GM18868 (cell line): Measurements from ENCODE around the gene TBC1D22B.
"Not testable (repeated sequence)": the region's sequence is repeated elsewhere in the genome, so short reads cannot be mapped to it uniquely, and the experiment has no call there.

ENCODE experiments used
- ATAC-seq: cut with Tn5 transposase; IDR thresholded peaks from one replicate; pipeline ENCODE4 v1.9.1; 2021; ENCODE audit warnings: mild to moderate bottlenecking, moderate library complexity; ENCODE audit not compliant: unreplicated experiment

TBC1D22B gene

DNA sequence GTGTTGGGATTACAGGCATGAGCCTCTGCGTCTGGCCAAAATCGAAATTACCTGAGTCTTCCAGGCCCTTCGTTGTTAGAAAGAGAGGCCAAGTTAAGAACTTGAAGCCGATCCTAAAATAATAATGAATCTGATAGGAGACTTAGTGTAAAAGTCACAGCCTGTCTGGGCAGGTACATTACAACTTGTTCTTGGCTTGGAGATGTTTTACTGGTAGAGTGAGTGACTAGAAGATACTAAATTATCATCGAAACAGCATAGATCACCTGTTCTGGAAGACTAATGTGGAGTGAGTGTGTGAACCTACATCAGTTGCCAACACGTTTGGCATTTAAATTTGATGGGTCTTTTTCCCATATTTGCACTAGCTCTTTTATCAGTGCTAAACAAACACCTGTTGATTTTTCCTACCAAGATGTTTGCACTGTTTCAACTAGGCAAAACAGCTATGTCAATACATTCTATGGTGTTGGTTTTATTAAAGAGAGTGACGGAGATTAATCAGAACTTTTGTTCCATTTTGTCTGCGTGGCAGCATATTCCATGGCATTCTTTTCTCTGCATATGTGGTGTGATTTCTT is 5.0 kb downstream of the TBC1D22B start:
- ATAC-seq, result no peak

DNA sequence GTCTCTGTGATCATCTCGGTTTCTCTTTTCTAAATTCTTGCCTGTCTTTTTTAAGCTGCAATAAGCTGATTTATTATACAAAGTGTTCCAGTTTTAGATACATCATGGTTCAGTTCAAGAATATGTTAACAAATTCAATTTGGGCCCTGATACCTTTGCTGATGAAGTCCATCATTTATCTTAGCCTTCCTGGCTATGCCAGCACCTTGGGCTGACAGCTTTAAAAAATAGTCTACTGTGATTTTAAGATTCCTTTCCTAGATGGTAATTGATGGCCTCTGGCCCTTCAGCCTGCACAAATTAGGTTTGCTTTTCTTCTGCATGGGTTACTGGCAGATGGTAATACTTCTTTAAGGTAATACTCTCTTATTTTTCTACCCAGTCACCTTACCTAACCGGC is 7.4 kb downstream of the TBC1D22B start:
- ATAC-seq, result no peak

DNA sequence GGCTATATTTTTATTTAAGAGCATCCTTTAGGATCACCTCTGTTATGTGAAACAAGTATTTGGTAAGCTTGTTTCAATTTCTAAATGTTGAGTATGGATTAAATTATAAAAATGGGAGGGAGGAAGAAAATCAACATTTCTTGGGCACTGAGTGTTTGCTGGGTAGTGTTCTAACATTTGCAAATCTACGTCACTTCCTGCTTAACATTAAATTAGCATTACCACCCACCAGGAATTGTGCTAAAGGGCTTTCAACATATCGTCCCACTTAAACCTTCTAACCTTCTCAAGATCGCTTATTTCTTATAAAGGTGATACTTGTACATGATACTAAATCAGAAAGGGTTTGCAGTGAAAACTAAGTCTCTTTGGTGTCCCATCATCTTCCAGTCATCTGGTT is 8.3 kb downstream of the TBC1D22B start:
- no peak for ATAC-seq

DNA sequence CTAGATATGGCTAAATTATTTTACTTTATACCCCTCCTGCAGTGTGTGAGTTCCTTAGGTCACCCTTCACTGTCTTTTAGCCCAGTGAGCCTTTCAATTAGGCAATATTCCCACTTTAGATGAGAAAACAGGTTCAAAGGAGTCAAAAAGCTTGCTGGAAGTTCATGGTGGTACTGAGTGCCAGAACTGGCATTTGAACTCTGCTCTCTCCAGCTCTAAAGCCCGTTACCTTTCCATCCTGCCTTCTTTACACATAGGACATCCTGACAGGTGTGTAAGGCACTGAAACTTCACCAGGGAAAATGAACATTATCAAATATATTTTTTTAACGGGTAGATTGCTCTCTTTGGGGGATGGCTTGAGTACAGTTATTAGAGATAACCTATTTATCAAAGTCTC is 11.5 kb downstream of the TBC1D22B start:
- ATAC-seq, result no peak

DNA sequence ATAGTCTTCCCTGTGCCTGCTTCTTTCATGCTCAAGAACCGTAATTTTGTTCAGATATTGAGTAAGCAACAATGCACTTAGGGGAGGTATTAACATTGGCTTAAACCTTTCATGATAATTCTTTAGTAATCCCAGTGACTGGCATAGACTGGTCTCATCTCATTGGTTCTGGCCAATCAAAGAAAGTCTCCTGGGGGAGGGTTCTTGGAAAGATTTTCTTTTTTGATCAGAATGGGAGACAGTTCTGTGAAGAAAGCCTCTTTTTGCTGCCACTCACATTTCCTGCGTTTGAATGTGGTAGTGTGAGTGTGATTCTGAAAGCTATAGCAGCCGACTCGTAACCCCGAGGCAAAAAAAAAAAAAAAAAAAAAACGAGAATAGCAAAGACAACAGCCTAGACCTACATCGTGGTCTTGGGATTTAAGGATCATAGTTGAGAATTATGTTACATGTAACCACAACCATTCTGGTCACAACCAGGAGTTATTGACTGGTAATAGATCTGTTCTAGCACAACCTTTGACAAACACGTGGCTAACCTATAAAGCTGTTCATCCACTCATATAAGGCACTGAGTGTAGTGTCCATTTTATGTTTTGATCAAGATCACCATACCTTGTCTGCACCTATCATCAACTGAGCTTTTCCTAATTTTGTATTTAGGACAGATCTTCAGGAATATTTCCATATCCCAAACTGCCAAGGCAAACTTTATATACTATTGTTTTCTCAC is 15.4 kb downstream of the TBC1D22B start:
- ATAC-seq, result no peak

DNA sequence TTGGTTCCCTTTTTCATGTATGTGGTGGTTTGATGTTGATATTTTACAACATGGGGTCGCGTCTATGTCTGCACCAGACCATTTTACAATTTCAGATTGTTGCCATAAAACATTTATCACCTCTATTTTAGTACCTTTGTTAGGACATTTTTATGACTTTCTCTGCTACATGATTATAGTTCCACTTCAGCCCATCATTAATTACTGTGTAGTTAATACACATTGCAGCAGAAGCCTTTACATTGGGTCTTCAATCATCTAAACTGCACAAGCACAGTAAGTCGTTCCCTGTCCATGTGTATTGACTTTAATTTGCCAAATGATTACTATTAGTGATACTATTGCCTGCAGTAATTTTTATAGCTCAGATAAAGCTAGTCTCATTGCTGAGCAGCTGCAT is 16.1 kb downstream of the TBC1D22B start:
- no peak for ATAC-seq

DNA sequence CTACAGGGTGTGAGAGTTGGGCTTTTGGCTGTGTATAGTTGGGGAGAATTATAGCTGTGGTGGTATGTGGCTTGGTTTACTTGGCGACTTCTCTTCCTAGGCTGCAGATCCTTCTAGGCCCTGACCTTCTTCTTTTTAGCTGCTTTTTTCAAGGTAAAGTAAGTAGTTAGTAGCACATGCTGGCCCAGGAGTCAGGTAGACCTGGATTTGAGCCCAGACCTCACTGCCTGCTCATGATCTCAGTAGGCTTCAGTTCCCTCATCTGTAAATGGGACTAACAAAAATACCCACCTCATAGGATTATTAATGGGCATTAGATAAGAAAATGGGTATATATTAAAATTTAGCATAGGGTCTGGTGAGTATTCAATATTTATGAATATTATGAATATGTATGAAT is 17.8 kb downstream of the TBC1D22B start:
- ATAC-seq, result no peak

DNA sequence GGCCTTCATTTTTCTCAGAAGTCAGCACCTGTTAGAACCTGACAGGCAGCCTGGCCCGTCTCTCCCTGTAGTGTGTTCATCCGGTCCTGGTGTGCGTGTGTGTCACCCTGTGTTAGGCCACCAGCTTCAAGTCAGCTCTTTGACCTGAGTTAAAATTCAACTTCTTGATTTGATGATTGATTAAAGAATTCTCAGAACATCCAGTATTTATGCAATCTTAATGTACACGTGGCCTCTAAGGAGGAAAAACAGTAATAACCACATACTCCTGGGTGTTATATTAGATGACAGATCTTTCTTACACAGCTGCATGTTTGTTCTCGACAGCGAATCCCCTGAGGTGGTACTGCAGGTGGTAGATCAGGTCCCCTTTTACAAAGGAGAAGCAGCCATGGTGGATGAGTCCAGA is 19.4 kb downstream of the TBC1D22B start:
- ATAC-seq, result no peak

DNA sequence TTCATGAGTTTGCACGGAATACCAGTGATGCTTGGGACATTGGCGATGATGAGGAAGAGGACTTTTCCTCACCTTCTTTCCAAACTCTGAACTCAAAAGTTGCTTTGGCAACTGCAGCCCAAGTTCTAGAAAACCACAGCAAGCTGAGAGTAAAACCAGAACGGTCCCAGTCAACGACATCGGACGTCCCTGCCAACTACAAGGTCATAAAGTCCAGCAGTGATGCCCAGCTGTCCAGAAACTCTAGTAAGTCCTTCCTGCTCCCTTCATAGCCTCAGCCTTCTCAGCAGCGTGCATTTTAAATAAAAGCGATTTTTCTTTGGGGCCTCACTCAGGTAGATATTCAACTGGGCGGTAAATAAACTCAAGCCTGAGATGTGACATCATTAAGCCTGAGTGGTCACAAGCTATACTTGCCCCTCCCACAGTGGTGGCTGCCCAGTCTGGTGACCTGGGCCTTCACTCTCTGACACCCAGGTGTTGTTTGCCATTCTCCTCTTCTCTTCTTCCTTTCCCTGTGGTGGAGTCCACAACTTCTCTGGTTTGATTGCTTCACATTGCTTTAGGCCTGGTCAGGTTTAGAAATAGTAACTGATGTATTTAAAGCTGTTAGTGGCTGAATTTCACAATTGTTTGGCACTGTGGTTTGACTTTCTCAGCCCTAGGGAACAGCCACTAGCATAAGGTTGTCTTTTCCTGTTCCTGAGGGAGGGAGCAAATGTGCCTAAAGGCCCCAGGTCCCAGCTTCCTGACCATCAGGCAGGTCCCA is 22.0 kb downstream of the TBC1D22B start:
- ATAC-seq, result no peak

DNA sequence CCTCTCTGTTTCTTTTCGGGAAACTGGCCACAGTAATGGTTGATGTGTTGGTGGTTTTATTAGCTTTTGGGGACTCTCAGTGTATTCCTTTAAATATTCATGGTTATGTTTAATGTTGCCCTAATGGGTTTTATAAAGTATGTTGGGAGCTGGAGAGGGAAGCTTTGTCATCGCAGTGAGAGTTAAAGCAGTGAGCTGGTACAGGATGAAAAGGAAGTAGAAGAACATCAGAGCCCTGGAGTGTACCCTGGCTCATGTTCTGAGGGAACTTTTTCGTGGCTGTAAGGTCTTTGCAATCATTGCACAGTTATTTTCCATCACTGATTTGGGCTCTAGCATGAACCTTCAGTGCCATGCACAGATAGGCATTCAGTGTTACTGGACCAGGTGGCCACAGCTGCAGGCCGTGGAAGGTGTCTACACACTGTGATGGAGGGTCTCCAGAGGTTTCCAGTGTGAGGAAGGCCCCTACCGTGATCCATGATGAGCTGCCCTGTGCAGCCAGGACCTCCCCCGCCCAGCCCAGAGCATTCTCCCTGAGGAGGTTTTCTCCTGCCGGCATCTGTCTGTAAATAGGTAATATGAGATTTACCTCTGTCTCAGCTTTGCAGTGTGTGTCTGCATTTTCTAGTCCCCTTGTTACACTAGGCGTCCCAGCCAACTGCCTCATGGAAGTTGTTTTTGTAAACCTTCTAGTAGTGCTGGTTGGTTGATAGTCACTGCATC is 22.8 kb downstream of the TBC1D22B start:
- no peak for ATAC-seq

DNA sequence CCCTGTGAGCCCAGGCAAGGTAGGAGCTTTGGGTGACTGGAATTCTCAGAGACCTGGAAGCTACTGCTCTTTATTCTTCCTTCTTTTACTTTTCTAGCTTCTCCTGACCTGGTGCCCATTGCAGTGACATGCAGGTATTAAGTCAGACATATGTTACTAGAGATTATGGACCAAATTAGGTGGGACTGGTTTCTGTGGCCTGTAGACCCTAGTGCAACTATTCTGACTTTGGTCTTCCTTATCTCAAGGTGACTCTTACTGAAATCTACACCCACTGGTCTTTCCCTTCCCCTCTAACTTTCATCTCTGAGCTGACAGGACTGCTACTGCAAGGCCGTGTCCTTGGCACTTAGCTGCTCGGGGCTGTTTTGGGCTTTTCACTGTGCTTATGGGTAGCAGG is 24.8 kb downstream of the TBC1D22B start:
- ATAC-seq, result no peak

DNA sequence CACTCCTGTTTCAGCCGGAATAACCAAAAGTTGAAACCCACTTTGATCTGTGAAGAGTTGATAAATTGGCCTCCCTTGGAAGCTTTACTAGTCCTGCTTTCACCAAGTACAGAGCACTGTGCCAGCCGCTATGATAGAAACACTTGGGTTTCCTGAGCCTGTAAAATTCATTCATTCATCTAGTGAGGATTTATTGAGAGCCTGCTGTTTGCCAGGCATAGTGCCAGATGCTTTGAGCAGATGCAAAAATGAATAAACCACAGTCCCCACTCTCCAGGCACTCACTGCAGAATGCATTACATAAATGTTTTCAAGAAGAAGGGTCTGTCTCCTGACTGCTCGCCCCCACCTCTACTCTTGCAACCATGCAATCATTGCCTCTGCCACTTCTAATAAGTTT is 25.7 kb downstream of the TBC1D22B start:
- ATAC-seq, result no peak

DNA sequence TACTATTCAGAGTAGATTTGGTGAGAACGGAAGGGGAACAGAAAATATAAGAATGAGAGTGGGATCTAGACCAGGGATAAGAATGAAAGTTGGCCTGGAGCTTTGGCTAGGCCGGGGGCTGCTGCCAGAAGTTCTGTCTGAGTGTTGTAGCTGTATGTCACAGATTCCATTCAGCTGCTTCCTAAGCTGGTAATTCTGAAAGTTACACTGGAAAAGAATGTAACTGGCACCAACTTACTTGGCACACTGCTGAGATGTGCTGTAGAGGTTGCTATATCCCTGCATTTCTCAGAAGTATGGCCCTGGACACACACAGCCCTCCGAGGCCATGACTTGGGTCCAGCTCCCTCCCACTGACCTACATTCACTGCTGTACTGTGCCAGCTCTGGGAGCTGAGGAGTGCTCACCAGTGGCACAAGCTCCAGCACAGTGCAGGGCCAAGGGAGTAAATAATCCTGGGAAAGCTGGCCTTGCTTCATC is 26.1 kb downstream of the TBC1D22B start:
- no peak for ATAC-seq

DNA sequence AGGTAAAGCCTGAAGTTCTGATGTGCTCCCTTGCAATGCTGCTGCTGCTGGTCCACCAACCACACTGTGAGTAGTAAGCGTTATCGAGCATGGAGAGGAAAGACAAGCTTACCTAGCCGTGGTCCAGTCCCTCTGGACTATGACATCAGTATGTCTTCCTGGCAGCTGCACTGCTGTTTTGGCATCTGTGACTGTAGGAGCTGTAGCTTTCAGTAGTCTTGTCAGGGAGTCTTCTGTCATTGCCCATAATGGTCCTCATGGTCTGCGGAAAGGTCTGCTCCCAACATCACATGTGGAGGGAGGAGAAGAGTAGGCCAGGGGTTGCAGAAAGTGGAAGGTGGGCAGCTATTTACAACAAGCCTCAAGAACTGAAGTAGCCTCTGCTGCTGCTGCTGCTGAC is 27.2 kb downstream of the TBC1D22B start:
- ATAC-seq, result no peak

DNA sequence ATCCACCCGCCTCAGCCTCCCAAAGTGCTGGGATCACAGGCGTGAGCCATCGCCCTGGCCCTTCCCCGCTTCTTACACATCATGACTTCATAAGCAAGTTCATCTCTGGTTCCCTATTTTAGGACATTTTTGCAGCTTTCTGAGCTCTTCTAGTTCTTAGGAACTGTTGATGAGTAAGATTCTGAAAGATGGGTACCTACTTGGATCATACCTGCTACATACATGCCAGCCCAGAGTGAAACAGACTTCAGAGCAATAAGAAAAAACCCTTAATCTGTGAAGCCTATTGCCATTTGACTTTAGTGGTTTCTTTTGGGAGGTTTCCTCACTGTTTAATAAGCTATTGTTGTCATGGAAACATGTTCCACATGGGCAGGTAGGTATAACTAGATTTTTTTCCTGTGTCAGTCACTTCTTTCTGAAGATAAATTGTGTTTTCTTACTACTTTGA is 28.3 kb downstream of the TBC1D22B start:
- peak; percentile 46 for ATAC-seq

DNA sequence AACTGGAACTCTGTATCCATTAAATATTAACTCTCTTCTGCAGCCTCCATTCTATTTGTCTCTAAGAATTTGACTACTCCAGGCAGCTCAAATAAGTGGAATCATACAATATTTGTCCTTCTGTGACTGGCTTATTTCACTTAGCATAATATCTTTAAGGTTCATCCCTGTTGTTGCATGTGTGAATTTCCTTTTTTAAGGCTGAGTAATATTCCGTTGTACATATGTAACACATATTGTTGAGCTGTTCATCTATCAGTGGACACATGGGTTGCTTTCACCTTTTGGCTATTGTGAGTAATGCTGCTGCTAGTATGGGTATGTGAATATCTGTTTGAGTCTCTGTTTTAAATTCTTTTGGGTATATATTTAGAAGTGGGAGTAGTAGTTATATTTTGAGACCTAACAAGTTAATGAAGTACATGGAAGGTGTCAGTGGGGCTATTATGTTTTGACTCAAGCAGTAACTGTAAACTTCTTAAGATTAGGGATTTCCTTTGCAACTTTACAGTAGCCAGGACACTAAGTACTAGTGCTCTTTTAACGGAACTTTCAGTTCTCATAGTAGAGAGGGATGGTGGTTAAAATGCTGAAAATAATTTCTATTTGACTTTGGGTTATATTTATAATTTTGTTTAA is 30.1 kb downstream of the TBC1D22B start:
- ATAC-seq, result peak; percentile 48

DNA sequence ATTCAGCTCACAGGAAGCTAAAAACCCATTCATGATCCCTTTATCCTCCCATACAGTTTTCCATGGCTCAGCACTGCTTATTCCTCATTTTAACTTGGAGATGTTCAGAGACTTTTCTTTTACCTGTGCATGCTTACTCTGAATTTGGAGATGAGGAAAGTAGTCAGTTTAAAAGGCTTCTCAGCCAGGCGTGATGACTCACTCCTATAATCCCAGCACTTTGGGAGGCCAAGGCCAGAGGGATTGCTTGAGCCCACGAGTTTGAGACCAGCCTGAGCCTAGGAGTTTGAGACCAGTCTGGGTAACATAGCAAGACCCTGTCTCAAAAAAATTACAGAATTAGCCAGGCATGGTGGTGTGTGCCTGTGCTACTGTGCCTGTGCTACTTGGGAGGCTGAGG is 30.7 kb downstream of the TBC1D22B start:
- no peak for ATAC-seq

DNA sequence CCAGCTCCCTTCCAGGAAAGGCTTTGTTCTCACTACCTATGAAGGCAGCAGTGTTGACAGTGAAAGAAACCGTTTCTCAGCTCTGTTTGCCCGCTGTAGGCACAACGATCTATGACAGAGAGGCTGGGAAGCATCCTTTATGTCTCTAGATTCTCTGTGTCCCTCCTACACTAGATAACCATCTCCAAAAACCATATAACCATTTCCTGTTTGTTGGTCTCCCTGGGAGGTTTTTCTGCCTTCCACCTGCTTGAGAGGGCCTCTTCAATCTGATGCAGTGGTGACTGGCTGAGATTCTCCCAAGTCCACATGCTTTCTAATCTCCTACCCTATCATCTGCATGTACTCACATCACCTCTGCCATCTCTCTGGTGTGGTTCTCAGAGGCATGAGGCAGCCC is 32.4 kb downstream of the TBC1D22B start:
- no peak for ATAC-seq

DNA sequence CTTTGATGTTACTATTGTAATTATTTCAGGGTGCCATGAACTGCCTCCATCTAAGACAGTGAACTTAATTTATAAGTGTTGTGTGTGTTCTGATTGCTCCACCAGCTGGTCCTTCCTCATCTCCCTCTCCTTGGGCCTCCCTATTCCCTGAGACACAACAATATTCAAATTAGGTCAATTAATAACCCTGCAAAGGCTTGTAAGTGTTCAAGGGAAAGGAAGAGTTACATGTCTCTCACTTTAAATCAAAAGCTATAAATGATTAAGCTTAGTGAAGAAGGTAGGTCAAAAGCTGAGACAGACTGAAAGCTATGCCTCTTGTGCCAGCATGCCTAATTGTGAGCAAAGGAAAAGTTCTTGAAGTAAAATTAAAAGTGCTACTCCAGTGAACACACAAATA is 35.9 kb downstream of the TBC1D22B start:
- no peak for ATAC-seq

DNA sequence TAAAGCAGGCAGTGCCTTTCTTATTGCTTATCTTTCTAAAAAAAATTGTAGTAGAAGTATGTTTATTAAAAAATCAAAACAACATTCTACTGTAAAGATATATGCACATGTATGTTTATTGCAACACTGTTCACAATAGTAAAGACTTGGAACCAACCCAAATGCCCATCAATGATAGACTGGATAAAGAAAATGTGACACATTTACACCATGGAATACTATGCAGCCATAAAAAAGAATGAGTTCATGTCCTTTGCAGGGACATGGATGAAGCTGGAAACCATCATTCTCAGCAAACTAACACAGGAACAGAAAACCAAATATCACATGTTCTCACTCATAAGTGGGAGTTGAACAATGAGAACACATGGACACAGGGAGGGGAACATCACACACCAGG is 40.1 kb downstream of the TBC1D22B start:
- ATAC-seq, result not testable (repeated sequence)

DNA sequence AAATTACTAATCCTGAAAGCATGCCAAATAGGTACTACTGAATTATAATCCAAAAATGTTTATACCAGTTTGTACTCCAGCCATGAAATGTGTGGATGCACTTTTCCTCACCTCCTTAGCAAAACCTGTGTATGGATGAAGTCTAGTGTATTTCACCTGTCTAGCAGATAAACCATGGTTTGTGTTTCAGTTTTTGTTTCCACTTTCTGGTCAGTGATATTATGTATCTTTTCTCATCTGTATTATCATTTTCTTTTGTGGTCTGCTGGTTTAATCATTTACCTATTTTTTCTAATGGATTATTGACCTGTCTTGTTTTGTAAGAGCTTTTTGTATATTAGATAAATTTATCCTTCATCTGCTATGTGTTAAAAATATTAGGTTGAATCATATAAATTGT is 41.4 kb downstream of the TBC1D22B start:
- ATAC-seq, result no peak
